Hepatocyte (in vitro differentiated cells): ENCODE results near the gene TTC38. TPM values are rescaled to one million over a fixed set of nuclear protein-coding genes. Genes with fewer than 3 reads are reported as not detected.

Source experiments
- DNase-seq: peaks from one replicate; pipeline ENCODE4 v3.0.0-alpha.2; 2016; ENCODE audit warnings: low spot score
- H2AFZ ChIP-seq: fragments of 200-600 bp; sonication (generic); 2 replicates; pipeline ENCODE4 v1.6.0; 2016; ENCODE audit warnings: antibody characterized with exemption, mild to moderate bottlenecking
- H3K27ac ChIP-seq: fragments of 200-600 bp; sonication (generic); 2 replicates; pipeline ENCODE4 v1.5.1; 2016; ENCODE audit warnings: mild to moderate bottlenecking
- H3K27me3 ChIP-seq: fragments of 200-600 bp; sonication (generic); 2 replicates; pipeline ENCODE4 v1.6.1; 2016
- H3K36me3 ChIP-seq: fragments of 200-600 bp; sonication (generic); replicated peaks from 2 replicates; pipeline ENCODE4 v1.5.1; 2016; ENCODE audit warnings: low read depth; ENCODE audit not compliant: insufficient read depth
- H3K4me1 ChIP-seq: fragments of 200-600 bp; sonication (generic); 2 replicates; pipeline ENCODE4 v1.5.1; 2016; ENCODE audit warnings: mild to moderate bottlenecking, moderate library complexity; ENCODE audit not compliant: insufficient read depth
- H3K4me2 ChIP-seq: fragments of 200-600 bp; sonication (generic); 2 replicates; pipeline ENCODE4 v1.6.0; 2016
- H3K4me3 ChIP-seq: fragments of 200-600 bp; sonication (generic); 2 replicates; pipeline ENCODE4 v1.5.1; 2016; ENCODE audit warnings: mild to moderate bottlenecking
- H3K79me2 ChIP-seq: fragments of 200-600 bp; sonication (generic); 2 replicates; pipeline ENCODE4 v1.6.0; 2017; ENCODE audit warnings: mild to moderate bottlenecking
- H3K9me2 ChIP-seq: fragments of 200-600 bp; sonication (generic); replicated peaks from 2 replicates; pipeline ENCODE4 v1.6.0; 2017; ENCODE audit warnings: mild to moderate bottlenecking; ENCODE audit not compliant: insufficient read depth
- H3K9me3 ChIP-seq: fragments of 200-600 bp; sonication (generic); 2 replicates; pipeline ENCODE4 v1.5.1; 2016; ENCODE audit warnings: low read depth, mild to moderate bottlenecking
- H4K20me1 ChIP-seq: fragments of 200-600 bp; sonication (generic); 2 replicates; pipeline ENCODE4 v1.6.0; 2016; ENCODE audit warnings: mild to moderate bottlenecking; ENCODE audit not compliant: insufficient read depth, poor library complexity, severe bottlenecking
- CTCF ChIP-seq: fragments of 200-600 bp; sonication (generic); IDR thresholded peaks from 2 replicates; pipeline ENCODE4 v1.5.1; 2016; ENCODE audit warnings: antibody characterized with exemption, mild to moderate bottlenecking; ENCODE audit not compliant: poor library complexity
- EZH2 ChIP-seq: fragments of 200-600 bp; sonication (generic); IDR thresholded peaks from 2 replicates; pipeline ENCODE4 v1.6.1; 2016; ENCODE audit warnings: antibody characterized with exemption, mild to moderate bottlenecking, borderline replicate concordance
- EZH2phosphoT487 ChIP-seq: fragments of 200-600 bp; sonication (generic); IDR thresholded peaks from one replicate; pipeline ENCODE4 v1.6.1; 2018; ENCODE audit warnings: antibody characterized with exemption, mild to moderate bottlenecking, low read depth, moderate library complexity; ENCODE audit not compliant: unreplicated experiment, severe bottlenecking
- WGBS: methylation state at CpG from one replicate; pipeline ENCODE4 v1.1.6; 2016; ENCODE audit warnings: low lambda C conversion rate; ENCODE audit errors: missing lambda C conversion rate; 5-methylcytosine and 5-hydroxymethylcytosine counted together
- polyA plus RNA-seq: library from polyadenylated mRNA; unstranded; fragments of >200 nt; fragmentation: Nextera tagmentation; extraction: Ambion mirVana; gene quantifications from 2 replicates; pipeline ENCODE4 v1.2.1, GENCODE V29; 2016
- total RNA-seq: library from RNA; depleted of rRNA; stranded (reverse); fragments of >200 nt; gene quantifications from 2 replicates; pipeline ENCODE4 v1.2.3, GENCODE V29; 2014

The TTC38 gene
- total and polyA plus RNA-seq, 2 experiments from 2014 or later, result 48.3 to 85.8 TPM

DNA sequence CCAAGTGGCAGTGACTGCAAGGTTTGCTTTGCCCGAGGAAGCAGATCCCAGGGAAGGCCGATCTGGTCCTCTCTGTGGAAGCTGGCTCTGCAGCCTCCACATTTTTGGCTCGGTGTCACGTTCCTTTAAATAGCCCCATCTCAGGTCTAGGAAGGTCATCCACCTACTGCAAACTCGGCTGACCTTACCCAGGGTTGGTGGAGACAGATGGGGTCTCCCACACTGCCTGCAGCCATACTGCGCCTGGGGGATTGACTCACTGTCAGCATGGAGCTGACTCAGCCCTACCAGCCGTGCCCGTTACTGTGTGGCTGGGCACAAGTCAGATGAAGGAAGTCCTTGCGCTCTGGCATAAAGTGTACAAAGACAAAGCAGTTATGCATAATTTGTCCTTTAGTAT lies 34.6 kb upstream of the TTC38 start:
- Histone ChIP-seq H3K27me3 (no peaks in the 10 kb centered on the region), H3K9me2 (no peaks in the 10 kb centered on the region), H3K4me1 (no peaks in the 10 kb centered on the region), H2AFZ (no peak overlapping the region), H3K27ac (no peak overlapping the region), H3K36me3 (no peaks in the 10 kb centered on the region), H3K4me2 (no peak overlapping the region), H3K9me3 (no peaks in the 10 kb centered on the region), H4K20me1 (no peaks in the 10 kb centered on the region), H3K79me2 (no peaks in the 10 kb centered on the region), H3K4me3 (no peak overlapping the region)
- no peak for DNase-seq
- TF ChIP-seq EZH2phosphoT487, result no peak
- TF ChIP-seq CTCF, result no peak
- no peak for TF ChIP-seq EZH2
- 90% methylated on average over 9 of the region's 9 CpGs for WGBS

DNA sequence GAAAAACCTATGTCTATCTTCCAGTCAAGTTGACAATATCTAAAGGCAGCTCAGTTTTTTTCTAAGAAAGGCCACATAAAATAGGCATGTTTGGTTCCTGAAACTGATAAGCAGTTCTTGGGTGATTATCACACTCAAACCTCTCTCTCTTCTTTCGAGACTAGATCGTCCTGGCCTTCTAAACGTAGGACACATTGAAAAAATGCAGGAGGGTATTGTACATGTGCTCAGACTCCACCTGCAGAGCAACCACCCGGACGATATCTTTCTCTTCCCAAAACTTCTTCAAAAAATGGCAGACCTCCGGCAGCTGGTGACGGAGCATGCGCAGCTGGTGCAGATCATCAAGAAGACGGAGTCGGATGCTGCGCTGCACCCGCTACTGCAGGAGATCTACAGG lies 32.8 kb upstream of the TTC38 start:
- H3K36me3 ChIP-seq, result no peaks in the 10 kb centered on the region
- no peak for DNase-seq
- no peaks in the 10 kb centered on the region for H3K79me2 ChIP-seq
- no peak overlapping the region for H3K27ac ChIP-seq
- no peaks in the 10 kb centered on the region for H3K4me1 ChIP-seq
- no peaks in the 10 kb centered on the region for H3K27me3 ChIP-seq
- H2AFZ ChIP-seq, result no peak overlapping the region
- WGBS, result 96% methylated on average over 12 of the region's 12 CpGs
- no peaks in the 10 kb centered on the region for H3K9me3 ChIP-seq
- H4K20me1 ChIP-seq, result no peaks in the 10 kb centered on the region
- no peak overlapping the region for H3K4me3 ChIP-seq
- H3K9me2 ChIP-seq, result no peaks in the 10 kb centered on the region
- H3K4me2 ChIP-seq, result no peak overlapping the region
- TF ChIP-seq CTCF (no peak), EZH2 (no peak), EZH2phosphoT487 (no peak)

DNA sequence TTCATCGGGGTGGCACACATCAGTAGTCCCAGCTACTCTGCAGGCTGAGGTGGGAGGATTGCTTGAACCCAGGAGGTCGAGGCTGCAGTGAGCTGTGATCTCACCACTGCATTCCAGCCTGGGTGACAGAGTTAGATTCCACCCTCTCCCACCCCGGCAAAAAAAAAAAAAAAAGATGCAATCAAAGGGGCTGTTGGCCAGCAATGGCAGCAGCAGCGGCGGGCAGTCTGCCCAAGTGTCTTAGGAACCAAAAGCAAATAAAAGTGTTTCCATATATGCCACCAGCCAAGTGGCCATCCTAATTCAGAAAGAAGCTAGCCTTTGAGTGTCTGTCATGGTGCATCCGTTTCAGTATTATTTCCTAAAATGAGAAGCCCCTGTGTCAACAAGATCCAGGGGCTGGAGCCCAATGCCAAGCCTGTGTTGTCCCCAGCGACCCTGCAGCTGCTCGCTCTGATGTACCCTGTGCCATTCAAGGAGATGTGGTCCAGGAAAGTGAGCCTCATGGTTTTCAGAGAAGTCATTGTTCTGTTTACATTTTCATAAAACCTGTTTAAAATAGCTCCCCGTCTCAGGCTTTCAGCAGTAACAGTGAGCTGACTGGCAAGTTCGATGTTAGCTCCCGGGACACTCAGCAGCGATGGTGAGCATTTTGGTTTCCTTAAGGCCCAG lies 30.2 kb upstream of the TTC38 start:
- Histone ChIP-seq H3K4me1 (no peaks in the 10 kb centered on the region), H3K27ac (no peak overlapping the region), H3K4me2 (no peak overlapping the region), H3K4me3 (no peak overlapping the region), H3K79me2 (no peaks in the 10 kb centered on the region), H2AFZ (no peak overlapping the region), H3K9me2 (no peaks in the 10 kb centered on the region), H4K20me1 (no peaks in the 10 kb centered on the region), H3K27me3 (no peaks in the 10 kb centered on the region), H3K9me3 (no peaks in the 10 kb centered on the region), H3K36me3 (no peaks in the 10 kb centered on the region)
- WGBS, result 90% methylated on average over 12 of the region's 12 CpGs
- no peak for TF ChIP-seq EZH2
- TF ChIP-seq EZH2phosphoT487, result no peak
- TF ChIP-seq CTCF, result no peak
- no peak for DNase-seq

- H3K4me2 ChIP-seq, result no peak overlapping the region
- no peaks in the 10 kb centered on the region for H3K36me3 ChIP-seq
- no peak for DNase-seq
- H4K20me1 ChIP-seq, result no peaks in the 10 kb centered on the region
- no peaks in the 10 kb centered on the region for H3K27me3 ChIP-seq
- 95% methylated on average over 16 of the region's 16 CpGs for WGBS
- no peaks in the 10 kb centered on the region for H3K9me2 ChIP-seq
- H3K79me2 ChIP-seq, result no peaks in the 10 kb centered on the region
- H3K4me1 ChIP-seq, result no peaks in the 10 kb centered on the region
- no peak overlapping the region for H3K27ac ChIP-seq
- no peak for TF ChIP-seq EZH2
- no peak for TF ChIP-seq CTCF
- no peak for TF ChIP-seq EZH2phosphoT487
- no peak overlapping the region for H2AFZ ChIP-seq
- no peak overlapping the region for H3K4me3 ChIP-seq
- no peaks in the 10 kb centered on the region for H3K9me3 ChIP-seq
These were observed 29.3 kb upstream of the TTC38 start for GRCh38 chr22:46238541-46238940.
